Measurements from ENCODE around the gene SFXN5.
"Not testable (repeated sequence)": the region's sequence is repeated elsewhere in the genome, so short reads cannot be mapped to it uniquely, and the experiment has no call there.

Gene SFXN5, protein sequence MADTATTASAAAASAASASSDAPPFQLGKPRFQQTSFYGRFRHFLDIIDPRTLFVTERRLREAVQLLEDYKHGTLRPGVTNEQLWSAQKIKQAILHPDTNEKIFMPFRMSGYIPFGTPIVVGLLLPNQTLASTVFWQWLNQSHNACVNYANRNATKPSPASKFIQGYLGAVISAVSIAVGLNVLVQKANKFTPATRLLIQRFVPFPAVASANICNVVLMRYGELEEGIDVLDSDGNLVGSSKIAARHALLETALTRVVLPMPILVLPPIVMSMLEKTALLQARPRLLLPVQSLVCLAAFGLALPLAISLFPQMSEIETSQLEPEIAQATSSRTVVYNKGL

DNA sequence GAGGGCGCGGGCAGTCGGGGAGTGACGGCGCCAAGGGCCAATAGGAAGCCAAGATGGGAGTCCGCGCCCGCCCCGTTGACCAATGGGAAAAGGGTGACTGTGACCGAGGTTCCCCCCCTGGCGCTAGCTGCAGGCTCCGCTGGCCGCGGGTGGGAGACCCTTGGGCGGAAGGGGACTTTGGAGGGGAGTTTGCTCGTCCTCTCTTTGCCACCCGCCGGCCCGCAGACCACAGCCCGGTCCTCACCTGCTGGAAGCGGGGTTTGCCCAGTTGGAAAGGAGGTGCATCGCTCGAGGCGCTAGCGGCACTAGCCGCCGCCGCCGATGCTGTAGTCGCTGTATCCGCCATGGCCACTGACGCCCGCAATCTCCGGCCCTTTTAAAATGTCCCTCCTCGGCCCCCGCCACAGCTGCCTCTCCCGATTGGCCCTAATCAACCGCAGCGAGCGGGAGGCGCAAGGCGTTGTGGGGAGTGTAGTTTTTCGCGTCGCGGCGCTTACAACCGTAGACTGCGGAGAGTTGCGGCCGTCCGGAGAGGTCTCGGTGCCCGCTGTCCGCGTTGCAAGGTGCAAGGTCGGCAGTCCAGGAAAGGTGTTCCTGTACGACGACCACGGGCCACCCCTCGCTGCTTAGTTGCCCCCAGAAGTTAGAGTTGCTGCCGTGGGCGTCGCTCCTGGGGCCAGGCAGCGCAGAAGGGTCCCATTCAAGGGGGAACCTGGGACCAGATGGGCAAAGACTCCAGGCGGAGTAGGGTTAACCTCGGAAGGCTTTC is at the start of gene SFXN5:
SFXN5 (minus strand) TSS at position 353 of the 769 bp plus-strand sequence; CDS start at position 346, 7 bp downstream.
- peak; percentile 99 for DNase-seq (ENCODE audit: low read depth, low spot score)

DNA sequence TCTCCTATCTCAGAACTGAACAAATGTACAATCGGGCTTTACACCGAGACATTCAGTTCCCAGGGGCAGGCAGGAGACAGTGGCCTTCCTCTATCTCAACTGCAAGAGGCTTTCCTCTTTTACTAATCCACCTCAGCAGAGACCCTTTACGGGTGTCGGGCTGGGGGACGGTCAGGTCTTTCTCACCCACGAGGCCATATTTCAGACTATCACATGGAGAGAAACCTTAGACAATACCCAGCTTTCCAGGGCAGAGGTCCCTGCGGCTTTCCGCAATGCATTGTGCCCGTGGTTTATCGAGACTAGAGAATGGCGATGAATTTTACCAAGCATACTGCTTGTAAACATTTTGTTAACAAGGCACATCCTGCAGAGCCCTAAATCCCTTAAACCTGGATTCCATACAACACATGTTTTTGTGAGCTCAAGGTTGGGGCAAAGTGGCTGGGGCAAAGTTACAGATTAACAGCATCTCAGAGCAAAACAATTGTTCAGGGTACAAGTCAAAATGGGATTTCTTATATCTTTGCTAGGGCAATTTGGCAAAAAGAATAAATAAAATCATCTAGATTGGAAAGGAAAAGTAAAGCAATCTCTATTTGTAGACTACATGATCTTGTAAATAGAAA is 48.2 kb upstream of the SFXN5 start:
- not testable (repeated sequence) for DNase-seq (ENCODE audit: low read depth, low spot score)

DNA sequence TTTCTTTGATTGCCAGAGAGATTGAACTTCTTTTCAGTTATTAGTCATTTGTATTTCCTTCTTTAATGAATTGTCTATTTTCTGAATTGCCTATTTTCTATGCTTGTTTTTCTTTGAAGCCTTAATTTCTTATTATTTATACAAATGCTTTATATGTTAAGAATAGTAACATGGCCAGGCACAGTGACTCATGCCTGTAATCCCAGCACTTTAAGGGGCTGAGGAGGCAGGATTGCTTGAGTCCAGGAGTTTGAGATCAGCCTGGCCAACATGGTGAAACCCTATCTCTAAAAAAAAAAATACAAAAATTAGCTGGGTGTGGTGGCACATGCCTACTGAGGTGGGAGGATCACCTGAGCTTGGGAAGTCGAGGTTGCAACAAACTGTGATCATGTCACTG is 45.9 kb upstream of the SFXN5 start:
- DNase-seq (ENCODE audit: low read depth, low spot score) = no peak

DNA sequence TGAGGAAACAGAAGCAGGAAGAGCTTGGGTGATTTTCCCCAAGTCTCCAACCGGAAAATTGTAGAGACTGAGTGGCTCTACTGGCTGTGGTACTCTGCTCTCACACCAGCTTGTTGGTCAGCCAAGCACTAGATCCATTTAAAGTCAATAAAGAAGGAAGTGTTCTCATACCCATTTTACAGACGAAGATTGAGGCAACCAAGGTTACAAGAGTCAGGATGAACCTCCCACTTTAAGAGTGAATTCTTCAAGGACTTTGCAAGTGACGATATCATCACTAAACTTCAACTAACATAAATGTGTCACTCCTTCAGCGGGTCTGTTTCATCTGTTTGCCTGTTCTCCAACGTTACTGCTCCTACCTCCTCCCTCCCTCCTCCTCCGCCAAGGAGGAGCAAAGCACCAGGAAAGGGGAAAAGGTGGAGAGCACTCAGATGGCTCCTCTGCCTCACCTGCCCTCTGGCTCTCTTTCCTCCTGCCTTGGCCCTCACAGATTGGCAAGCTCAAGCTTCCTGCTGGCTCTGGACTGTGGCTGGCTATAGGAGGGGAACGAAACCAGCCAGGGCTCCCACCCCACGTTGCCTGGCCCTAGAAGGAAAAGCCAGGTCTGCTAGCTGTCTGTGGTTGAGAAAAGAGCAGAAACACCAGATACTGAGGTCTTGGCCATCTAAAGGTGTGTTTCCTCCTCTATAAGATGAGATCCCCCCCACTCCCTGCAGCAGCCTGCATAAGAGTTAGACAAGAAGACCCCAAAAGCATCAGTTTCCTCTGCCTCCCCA is 44.9 kb upstream of the SFXN5 start:
- DNase-seq (ENCODE audit: low read depth, low spot score) = no peak

DNA sequence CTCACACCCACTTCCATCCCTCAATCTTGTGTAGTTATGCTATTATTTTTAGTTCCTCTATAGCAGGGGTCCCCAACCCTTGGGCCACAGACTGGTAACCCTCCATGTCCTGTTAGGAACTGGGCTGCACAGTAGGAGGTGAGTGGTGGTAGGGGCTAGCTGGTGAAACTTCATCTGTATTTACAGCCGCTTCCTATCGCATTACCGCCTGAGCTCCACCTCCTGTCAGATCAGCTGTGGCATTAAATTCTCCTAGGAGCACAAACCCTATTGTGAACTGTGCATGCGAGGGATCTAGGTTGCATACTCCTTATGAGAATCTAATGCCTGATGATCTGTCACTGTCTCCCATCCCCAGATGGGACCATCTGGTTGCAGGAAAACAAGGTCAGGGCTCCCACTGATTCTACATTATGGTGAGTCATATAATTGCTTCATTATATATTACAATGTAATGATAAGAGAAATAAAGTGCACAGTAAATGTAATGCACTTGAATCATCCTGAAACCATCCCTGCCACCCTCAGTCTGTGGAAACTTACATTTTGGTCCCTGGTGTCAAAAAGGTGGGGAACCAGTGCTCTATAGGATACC is 42.9 kb upstream of the SFXN5 start:
- DNase-seq (ENCODE audit: low read depth, low spot score) = no peak

DNA sequence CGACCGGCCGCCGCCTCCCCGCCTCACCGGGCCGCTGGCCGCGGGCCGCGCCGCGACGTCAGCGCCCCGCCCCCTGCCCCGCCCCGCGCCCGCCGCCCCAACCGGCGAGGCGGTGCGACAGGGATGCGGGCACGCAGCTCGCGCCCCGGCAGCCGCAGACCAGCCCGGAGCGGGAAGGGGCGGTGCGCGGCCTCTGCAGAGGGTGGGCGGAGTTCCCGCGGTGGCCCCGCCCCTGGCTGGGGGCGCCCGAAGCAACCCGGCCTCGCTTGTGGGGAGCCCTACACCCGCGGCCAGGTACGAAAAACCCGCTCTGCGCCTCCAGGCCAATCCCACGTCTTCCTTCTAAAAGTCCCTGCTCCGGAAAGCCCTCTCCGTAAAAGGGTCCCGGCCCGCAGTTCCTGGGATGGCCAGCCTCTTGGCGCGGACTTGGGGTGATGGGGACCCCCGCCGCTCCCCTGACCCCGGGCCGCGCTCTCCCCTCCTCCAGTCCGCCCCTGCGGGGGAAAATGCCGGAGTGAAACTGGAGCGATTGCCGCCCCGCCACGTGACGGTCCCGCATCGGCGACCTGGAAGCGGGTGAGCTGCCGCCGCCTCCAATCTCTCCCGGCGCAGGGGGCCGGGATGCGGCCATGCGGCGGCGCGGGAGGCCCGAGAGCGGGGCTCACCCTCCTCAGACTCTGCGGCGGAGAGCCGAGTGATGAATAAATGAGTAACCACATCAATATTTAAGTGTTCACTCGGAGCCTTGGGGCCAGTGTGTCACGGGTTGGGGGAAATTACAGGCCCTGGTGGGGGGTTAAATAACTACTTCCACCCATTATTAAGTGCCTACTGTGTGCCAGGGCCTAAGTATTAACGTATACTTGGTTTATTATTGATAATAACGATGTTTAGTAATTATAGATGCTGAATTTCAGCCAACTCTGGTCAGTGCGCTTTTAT is 41.7 kb upstream of the SFXN5 start, which contains the start of gene RAB11FIP5:
RAB11FIP5 (minus strand) TSS at position 36 of the 942 bp plus-strand sequence. CDS start 171 bp downstream, outside the sequence.
- DNase-seq (ENCODE audit: low read depth, low spot score) = peak; percentile 92

DNA sequence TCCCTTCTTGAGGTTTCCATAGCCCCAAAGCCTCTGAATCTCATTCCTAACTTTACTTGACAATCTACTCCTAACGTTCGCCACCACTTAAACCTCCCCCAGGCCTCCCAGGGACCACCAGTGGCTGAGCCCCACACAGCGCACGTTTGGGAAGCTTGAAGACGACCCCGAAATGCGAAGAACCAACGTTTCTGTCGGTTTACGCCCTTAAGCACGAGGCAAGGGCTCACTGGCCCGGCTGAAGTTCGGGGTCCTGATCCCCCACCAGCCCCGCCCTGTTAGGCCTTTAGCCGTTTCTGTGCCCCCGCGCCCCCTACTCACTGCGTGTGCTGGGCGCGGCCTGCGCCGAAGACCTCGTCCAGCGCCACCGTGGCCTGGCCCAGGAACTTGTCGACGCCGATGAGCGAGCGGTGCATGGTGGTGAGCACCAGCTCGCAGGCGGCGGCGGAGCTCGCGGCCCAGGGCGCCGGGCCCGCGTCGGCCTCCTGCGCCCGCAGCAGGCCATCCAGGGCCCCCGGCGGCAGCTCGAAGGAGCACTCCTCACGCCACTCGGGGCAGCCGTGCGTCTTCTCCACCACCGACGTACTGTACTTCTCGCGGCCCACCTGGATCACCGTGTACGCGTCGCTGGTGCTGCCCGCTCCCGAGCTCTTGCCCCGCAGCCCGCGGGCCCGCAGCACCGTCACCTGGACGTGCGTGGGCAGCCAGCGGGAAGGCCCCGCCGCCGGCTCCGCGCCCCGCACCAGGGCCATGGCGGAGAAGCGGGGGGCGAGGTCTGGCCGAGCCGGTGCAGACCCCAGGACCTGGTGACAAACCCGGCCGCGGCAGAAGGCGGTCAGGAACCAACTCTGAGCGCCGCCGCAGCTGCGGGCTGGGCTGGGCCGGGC is 40.8 kb upstream of the SFXN5 start:
- peak; percentile 81 for DNase-seq (ENCODE audit: low read depth, low spot score)

DNA sequence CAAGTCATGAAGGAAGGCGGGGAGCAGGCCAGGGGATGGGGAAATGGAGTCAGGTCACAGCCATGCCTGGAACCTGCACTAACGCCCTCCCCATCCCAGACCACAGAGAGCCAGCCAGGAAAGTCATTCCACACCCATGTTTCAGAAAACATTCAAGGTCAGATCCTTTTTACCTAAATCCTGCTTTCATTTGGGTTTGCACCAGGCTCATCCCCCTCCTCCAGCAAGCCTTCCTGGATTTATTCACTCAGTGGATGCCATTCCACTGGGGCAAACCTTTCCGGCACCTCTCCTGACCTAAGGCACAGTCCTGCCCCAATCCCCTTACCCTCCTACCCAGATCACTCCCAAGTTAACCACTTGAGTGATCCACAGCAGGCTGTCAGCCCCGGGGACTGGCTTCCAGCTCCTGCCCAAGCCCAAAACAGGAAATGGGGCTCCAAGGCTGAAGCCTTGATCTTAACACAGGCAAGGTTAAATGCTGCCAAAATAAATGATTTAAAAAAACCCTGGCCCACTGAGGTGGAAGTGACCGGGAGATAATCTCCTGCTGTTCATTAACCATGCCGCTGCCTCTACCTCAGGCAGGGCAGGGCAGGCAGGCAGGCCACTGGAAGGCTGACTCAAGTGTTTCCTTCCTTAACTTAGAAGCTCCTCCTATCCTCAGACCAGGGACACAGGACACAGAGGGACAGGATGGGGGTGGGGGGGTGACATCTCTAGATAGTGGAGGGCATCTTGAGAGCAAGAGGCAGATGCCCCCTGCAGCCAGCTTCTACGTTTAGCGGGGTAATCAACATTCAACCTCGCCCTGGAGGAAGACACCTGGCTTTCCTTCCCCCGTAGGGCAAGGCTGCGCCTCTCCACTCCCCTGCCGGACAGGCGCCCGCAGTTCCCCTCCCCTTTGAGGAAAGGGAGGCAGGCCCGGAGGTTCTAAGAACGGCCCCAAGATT is 39.8 kb upstream of the SFXN5 start:
- peak; percentile 78 for DNase-seq (ENCODE audit: low read depth, low spot score)

DNA sequence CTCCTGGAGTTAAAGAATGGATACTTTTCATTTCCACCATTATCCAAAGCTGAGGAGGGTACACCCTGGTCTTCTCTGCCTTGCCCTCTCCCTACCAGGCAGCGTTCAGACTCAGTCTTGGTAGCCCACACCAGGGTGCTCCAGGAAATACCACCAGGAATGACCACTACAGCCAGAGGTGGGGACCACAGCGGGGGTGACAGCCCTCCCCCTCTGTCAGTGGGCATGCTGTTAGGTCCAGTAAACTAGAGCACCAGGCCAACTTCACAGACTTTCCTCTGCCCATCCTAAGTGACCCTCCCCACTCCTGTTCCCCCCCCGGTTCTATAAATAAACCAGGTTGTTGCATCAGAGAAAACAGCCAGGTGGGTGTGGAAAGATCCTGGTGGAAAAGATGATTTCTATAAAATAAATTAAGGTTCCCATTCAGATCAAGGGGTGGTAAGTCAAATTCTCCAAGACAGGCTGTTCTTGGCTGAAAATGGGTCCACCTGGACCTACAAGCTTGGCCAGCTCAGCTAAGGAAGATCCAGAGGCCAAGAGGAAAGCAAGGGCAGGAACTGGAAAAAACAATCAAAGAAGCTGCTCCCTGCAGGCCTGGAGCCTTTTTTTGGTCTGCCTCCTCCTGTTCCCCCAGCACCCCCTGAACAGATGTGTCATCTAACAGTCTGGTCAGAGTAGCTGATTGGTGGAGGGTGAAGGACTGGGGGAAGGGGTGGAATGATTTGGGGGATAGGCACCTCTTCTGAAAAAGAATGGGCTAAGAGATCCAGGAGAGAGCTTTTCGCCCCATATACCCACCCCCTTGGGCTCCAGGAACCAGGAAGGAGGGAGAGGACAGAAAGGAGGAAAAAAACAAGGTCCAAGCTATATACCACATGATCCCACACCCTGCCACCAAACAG is 38.9 kb upstream of the SFXN5 start:
- DNase-seq (ENCODE audit: low read depth, low spot score) = peak; percentile 38

DNA sequence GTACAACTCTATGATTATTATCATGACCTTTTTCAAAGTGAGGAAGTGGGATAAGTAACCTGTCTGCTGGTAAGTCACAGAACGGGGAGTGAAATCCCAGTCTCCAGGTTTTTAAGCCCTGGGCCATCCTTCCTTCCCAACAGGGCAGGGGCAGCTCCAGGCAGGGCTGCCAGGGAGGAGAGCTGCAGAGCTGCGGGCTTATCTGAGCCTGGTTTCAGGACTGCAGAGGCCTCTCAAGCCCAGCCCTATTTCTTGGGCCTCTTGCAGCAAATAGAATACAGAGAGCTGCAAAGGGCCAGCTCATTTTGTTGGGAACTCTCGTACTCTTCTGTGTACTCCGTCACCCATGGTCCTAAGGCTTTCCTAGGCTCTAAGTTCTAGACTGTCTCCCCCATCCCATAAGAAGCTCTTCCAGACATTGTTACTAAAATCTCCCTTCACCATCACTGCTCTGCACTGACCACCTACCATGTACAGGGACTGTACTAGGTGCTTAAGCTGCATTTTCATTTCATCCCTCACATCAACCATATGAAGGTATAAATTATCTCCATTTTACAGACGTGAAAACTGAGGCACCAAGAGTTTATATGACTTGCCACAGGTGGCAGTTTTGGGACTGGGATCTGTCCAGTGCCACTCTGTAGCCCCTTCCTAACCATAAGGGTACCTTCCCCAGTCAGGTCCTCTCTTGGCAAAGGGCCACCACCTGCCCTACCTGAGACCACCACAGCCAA is 38.1 kb upstream of the SFXN5 start:
- DNase-seq (ENCODE audit: low read depth, low spot score) = no peak

DNA sequence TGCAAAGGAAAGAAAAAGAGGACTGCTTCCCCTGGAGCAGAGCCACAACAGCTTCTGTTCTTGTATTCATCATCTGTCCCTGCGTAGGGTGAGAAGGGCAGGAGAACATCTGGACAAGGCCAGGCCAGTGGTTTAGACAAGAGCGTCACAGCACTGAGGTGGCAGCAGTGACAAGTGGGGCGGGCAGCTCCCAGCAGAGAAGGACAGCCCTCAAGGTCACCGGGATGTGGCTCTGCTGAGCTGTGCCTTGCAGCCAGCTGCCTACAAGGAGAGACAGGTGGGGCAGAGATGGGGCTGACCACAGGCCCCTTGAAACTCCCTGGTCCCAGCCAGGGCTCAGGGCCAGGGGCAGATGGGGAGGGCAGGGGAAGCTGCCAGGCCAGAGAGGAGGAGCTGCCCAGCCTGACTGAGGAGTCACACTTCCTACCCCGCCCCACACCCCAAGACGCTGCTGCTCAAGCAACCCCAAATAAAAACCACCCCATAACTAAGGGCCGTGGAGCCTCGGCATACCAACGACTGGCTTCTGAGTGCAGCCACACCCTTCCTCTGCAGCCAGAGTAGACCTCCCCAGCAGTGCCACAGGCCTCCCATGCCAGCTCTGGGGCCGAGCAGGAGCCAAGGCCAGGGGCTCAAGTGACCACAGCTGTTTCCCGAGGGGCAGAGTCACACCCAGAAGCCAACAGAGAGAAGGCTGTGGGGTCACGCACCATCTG is 35.9 kb upstream of the SFXN5 start:
- no peak for DNase-seq (ENCODE audit: low read depth, low spot score)

DNA sequence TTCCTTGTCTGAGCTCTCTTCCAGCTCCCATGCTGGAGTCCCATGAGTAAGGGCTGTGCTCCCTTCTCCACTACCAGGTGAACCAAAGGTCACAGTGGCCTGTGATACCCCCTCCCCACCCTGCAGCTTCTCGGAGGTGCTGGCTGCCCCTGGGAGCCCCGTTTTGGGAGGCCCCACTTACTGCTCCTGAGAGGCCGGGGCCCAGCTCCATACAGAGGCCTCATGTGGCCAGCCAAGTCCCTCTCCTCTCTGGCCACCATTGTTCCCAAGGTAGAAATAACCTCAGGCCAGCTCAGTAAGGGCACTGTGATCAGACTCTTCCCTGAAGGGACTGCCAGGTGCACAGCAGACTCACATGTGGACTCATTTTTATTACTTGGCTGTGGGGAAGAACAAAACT is 35.3 kb upstream of the SFXN5 start:
- DNase-seq (ENCODE audit: low read depth, low spot score) = no peak

DNA sequence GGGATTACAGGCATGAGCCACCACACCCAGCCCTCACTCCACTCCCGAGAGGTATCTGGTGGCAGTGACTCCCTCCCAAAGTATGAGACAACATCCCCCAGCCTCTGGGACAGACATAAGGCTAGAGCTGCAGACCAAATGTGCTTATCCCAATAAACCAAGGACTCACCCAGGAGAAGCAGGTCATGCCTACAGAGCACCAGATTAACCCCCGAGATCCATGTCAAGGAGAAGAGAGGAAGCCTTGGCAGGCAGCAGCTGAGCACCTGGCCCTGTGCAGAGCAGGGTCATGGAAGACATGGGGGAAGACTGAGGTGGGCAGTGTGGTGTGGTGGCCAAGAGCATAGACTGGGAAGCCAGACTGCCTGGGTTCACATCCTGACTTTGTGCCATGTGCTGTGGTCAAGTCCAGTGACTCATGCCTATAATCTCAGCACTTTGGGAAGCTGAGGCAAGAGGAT is 34.0 kb upstream of the SFXN5 start:
- DNase-seq (ENCODE audit: low read depth, low spot score) = no peak

DNA sequence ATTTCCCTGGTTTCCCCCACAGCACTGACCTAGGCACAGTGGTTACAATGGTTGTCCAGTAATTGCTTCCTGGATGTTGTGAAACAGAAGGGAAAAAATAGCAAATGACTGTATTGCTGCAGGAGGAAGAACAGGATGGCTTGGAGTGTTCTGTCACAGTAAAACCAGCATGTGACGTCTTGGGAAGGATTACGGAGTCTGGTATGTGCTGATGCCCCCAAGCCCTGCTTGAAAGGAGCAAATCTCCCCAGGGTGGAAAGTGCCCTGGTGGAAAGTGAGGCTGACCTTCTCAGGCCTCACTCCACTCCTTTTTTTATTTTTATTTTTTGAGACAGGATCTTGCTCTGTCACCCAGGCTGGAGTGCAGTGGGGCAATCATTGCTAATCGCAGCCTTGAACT is 33.4 kb upstream of the SFXN5 start:
- DNase-seq (ENCODE audit: low read depth, low spot score) = no peak

DNA sequence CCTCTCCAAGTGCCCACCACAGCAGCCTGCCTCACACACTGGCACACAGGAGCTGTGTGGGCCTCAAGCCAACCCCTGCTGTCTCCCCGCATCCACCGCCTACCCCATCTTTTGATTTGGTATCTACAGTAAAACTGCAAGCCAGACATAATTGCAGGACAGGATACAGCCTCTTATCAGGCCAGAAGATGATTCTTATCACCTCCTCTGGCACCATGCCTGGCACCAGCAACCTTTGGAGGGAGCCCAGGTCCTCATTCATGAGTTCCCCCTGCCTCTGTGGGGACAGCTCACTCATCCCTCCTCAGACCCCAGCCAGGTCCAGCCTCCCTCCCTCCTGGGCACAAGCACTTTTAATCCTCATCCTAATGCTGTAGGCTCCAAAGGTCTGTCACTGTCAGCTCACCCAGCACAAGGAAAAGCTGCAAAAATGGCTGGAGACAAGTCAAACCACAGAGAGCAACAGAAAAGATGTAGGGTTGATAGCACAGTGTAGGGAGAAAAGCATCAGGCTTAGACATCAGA is 31.6 kb upstream of the SFXN5 start:
- DNase-seq (ENCODE audit: low read depth, low spot score) = no peak
